ENCODE data around the gene SHISAL1.

Gene SHISAL1

DNA sequence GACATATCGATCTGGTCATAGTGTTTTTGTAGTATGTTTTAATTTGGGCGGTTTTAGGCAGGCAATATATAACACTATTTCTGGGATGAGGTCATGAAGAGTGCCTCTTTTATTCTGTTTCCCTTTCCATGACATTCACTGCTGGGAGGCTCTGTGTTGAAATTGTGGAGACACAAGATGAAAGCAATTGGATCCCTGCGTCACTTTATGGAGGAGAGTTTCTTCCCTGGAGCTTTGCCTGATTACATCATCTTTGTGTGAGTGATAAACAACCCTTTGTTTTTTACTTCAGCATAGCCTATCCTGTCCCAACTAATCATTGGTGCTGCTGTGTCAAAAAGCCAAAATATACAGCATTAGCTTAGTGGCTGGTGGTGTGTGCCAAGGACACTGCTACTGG lies 83.4 kb downstream of the SHISAL1 start:
- TF ChIP-seq GABPA (IDR thresholded peaks at IDR 0.05; ENCODE audit: low read depth) = no peak
- TF ChIP-seq POLR2AphosphoS5 (IDR thresholded peaks at IDR 0.05; ENCODE audit: low read depth) = no peak
- no peak for TF ChIP-seq REST (IDR thresholded peaks at IDR 0.05; ENCODE audit: insufficient replicate concordance, low read depth)
- TF ChIP-seq SPI1 (IDR thresholded peaks at IDR 0.05; ENCODE audit: borderline replicate concordance, low read depth) = no peak
- H3K27me3 ChIP-seq (ENCODE audit: insufficient read depth, poor library complexity, severe bottlenecking) = no peaks in the 10 kb centered on the region
- H3K4me3 ChIP-seq (replicated peaks; ENCODE audit: insufficient read depth, low read length) = no peak overlapping the region
- H3K27ac ChIP-seq (replicated peaks) = no peak overlapping the region
- DNase-seq (ENCODE audit: low read depth in 1 of 2, low spot score in 1 of 2) = no peak

DNA sequence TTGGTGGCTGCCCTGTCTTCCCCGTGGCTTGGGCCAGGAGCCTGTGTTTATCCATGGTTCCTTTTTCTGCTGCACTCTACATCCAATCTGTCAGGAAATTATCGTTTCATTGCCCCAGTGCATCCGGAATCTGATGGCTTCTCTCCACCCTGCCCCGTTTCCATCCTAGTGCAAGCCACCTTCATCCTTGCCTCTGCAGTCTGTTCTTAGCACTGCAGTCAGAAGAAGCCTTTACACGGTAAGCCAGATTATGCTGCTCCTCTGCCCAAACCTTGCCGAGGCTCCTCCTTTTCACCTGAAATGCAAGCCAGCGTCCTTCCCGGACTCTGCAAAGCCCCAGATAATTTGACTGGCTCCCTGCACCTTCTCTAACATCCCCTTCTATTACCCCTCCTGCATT lies 86.9 kb downstream of the SHISAL1 start:
- no peaks in the 10 kb centered on the region for H3K27me3 ChIP-seq (ENCODE audit: insufficient read depth, poor library complexity, severe bottlenecking)
- H3K27ac ChIP-seq (replicated peaks) = no peak overlapping the region
- no peak for DNase-seq (ENCODE audit: low read depth in 1 of 2, low spot score in 1 of 2)
- TF ChIP-seq CTCF (IDR thresholded peaks at IDR 0.05; ENCODE audit: insufficient read depth, low read length) = no peak
- TF ChIP-seq REST (IDR thresholded peaks at IDR 0.05; ENCODE audit: insufficient replicate concordance, low read depth) = no peak
- no peak overlapping the region for H3K4me3 ChIP-seq (replicated peaks; ENCODE audit: insufficient read depth, low read length)

- H3K27ac ChIP-seq (replicated peaks) = no peak overlapping the region
- no peak for DNase-seq (ENCODE audit: low read depth in 1 of 2, low spot score in 1 of 2)
- no peak overlapping the region for H3K4me3 ChIP-seq (replicated peaks; ENCODE audit: insufficient read depth, low read length)
- TF ChIP-seq REST (IDR thresholded peaks at IDR 0.05; ENCODE audit: insufficient replicate concordance, low read depth) (no peak), GABPA (IDR thresholded peaks at IDR 0.05; ENCODE audit: low read depth) (no peak), SPI1 (IDR thresholded peaks at IDR 0.05; ENCODE audit: borderline replicate concordance, low read depth) (no peak), CTCF (IDR thresholded peaks at IDR 0.05; ENCODE audit: insufficient read depth, low read length) (no peak), POLR2AphosphoS5 (IDR thresholded peaks at IDR 0.05; ENCODE audit: low read depth) (no peak)
- H3K27me3 ChIP-seq (ENCODE audit: insufficient read depth, poor library complexity, severe bottlenecking) = no peaks in the 10 kb centered on the region
These were observed 87.6 kb downstream of the SHISAL1 start for GRCh38 chr22:44225091-44225689.

Measured in HL-60 (cell line).